DMS 273 treated with DMSO at 0.1 percent for 48 hours (cell line): ENCODE data around the gene SMAD2.

Experiments used
- DNase-seq: peaks from one replicate; lab custom pipeline; 2025; lab: John Stamatoyannopoulos, UW

SMAD2 gene

GRCh38 chr18:47931718-47932103 is 1.3 kb upstream of the SMAD2 start:
- peak; percentile 58 for DNase-seq

- DNase-seq: peak; percentile 84
Measured at GRCh38 chr18:47930931-47931717, 665 bp upstream of the SMAD2 start.

GRCh38 chr18:47929681-47930198 is 719 bp downstream of the SMAD2 start:
- no peak for DNase-seq

DNA sequence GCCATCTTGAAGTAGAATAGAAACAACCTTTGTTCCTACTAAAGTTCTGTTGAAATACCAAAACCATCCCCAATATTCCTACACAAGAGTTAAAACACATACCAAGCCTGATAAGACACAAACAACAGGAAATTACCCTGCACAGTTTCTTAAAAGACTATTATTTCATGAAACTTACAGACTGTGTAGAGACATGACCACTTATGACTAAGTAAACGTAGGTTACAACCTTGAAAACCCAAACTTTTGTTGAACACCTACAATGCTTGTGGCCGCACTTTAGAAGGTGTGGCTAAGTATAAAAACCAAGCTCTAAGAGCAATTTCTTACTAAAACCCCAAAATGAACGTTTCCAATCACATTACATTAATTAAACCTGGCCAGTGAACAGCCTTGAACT is 2.0 kb downstream of the SMAD2 start:
- DNase-seq: no peak

DNA sequence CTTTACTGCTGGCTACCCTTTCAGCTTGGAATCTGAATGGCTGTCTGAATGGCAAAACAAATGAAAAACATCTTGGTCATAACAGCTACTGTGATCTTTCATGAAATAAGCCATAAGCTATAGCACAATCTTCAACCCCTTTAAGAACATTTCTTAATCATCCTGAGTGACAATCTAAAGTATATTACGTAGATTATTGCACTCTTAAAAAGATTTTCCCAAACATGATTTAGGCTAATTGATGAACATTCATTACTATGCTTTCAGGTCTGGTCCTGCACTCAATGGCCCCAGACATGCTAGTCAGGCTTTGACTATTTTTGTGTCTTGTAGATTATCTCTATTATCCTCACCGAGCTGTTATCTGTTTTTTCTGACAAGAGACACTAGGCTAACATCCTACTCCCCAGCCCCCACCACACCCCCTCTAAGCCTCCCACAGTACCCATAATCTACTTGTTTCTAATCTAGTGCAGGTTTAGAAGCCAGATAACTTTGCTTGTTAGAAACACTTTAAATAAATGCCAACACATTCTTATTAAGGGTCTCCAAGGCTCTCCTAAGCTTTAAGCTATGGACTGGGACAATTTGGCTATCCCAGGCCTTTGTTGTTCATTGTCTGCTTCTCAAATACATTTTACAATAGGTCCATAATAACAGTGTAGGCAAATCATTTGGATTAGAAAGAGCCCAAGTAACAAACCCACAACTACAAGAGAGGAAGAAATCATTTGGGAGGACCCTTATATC is 4.2 kb downstream of the SMAD2 start:
- DNase-seq: no peak

- no peak for DNase-seq
Measured at GRCh38 chr18:47919916-47920315, 10.5 kb downstream of the SMAD2 start.

DNA sequence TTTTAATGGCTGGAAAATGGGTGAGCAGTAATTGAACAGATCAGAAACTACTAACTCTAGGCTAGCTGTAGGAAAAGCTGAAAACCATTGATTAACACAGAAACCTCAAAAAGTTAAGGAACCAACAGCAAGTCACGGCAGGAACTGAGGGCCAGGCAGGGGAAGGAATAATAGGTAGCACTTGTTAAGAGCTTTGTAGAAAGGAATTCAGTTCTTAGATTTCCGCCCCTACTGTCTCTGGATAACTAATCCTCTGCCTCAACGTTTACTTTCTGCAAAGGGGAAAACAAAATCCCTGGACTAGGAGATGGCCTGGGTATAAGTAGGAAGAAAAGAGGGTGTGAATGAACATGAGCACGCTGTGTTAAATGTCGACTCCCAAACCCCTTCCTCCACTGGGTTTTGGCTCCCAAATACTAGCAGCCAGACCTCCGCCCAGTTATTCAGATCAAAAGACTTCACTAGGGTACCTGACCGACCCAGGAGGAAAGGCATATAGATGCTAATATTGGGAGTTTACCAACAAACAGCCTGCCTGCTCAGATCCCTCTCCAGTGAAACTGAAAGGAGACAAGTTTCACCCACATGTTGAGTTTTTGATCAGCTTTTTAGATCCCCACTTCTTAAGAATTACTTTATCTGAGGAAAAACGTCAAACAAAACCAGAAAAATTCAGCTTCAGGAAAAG is 12.4 kb downstream of the SMAD2 start:
- no peak for DNase-seq

GRCh38 chr18:47915930-47916329 is 14.5 kb downstream of the SMAD2 start:
- no peak for DNase-seq

GRCh38 chr18:47915229-47915628 is 15.2 kb downstream of the SMAD2 start:
- DNase-seq: no peak

DNA sequence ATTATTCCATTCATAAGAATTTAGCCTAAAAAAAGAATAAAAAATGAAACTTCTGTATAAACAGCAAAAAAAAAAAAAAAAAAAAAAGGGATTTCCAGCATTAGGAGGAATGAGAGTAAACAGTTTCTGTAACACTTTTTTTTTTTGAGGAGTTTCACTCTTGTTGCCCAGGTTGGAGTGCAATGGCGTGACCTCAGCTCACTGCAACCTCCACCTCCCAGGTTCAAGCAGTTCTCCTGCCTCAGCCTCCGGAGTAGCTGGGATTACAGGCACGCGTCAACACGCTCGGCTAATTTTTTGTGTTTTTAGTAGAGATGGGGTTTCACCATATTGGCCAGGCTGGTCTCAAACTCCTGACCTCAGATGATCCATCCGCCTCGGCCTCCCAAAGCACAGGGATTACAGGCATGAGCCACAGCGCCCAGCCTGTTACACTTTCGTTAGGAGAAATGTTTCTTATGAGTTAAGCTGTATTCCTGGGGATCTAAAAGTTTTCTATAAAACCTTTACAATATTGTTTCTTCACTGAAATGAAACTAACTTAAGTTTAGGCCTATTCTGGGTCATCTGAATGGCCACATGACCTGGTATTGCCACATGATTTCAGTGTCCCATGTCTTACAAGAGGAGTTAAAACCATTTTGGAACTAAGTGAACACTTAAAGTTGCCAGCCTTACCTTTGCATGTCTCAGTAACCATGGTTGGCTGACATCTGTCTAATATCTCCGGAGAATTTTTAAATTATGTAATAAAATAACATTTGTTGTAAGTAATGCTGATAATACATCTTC is 17.5 kb downstream of the SMAD2 start:
- DNase-seq: no peak

GRCh38 chr18:47912343-47912742 is 18.1 kb downstream of the SMAD2 start:
- no peak for DNase-seq

- no peak for DNase-seq
Measured at GRCh38 chr18:47911877-47912276, 18.6 kb downstream of the SMAD2 start.

- no peak for DNase-seq
Measured at GRCh38 chr18:47909484-47909883, 21.0 kb downstream of the SMAD2 start.

DNA sequence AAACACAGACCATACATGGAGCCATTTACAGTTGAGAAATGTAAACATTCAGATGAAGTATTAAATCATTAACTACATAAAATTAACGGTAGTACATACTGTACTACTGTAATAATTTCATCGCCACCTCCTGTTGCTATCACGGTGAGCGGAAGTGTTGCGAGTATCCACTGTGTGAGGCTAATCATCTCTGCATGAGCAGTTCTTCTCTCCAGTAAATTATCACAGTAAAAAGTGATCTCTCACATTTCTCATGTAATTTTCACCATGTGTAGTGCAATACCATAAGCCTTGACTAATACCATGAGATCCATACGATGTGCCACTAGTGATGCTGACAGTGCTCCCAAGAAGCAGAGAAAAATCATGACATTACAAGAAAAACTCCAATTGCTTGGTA is 21.9 kb downstream of the SMAD2 start:
- DNase-seq: no peak

DNA sequence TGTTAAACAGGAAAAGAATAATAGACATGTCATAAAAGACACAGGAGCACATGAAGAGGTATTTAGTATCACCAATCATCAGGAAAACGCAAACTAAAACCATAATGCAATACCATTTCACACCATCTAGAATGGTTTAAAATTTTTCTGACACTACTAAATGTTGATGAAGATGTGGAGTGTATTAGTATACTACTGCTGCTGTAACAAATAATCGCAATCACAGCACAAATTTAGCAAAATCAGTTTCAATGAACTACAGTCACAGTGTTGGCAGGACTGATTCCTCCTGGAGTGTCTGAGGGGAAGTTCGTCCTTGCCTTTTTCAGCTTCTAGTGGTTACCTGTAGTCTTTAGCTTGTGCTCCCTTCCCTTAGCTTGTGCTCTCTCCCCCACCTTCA is 24.1 kb downstream of the SMAD2 start:
- DNase-seq: no peak

DNA sequence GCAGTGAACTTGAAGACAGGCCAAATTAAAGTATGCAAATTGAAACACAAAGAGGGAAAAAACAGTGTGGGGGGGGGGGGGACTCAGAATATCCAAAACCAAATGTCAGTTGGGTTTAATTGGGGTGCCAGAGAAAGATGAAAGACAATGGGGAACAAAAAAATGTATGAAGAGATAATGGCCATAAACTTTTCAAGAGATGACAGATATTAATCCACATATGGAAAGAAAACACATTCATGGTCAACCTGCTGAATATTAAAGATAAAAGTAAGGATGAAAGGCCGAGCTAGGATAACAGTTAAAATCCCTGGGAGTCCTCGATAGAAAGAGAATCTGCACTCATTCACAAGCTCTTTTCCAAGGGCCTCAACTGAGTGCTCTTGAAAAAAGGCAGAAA is 26.6 kb downstream of the SMAD2 start:
- no peak for DNase-seq

- DNase-seq: no peak
Measured at GRCh38 chr18:47901624-47902362, 28.7 kb downstream of the SMAD2 start.

GRCh38 chr18:47899107-47899840 is 31.2 kb downstream of the SMAD2 start:
- no peak for DNase-seq

DNA sequence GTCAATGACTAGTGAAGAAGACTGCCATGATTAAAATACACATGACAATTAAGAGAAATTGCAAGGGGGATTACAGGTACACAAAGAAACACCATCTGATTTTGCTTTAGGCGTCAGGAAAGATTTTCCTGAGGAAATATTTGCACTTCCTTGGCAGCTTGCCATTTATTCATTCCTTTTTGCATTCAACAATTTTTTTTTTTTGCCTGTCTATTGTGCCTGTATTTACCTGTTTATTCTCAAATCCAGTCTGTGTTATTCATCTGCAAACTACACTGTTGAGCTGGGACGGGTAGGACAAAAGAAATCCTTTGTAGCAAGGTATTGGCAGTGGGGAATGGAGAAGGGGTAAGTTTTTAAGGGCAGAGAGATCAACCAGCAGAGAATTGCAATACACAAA is 31.8 kb downstream of the SMAD2 start:
- DNase-seq: no peak

- no peak for DNase-seq
Measured at GRCh38 chr18:47898055-47898454, 32.4 kb downstream of the SMAD2 start.
